ENCODE measurements around the gene MINDY1.

The MINDY1 gene, protein sequence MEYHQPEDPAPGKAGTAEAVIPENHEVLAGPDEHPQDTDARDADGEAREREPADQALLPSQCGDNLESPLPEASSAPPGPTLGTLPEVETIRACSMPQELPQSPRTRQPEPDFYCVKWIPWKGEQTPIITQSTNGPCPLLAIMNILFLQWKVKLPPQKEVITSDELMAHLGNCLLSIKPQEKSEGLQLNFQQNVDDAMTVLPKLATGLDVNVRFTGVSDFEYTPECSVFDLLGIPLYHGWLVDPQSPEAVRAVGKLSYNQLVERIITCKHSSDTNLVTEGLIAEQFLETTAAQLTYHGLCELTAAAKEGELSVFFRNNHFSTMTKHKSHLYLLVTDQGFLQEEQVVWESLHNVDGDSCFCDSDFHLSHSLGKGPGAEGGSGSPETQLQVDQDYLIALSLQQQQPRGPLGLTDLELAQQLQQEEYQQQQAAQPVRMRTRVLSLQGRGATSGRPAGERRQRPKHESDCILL

GRCh38 chr1:151006327-151007052 is at the start of gene MINDY1:
MINDY1 (minus strand) TSS chr1:151006902; CDS start chr1:151002617, 4,285 bp downstream.
- in situ Hi-C loops (cut with HindIII; ENCODE audit: low sequenced_read_pairs), result no loop called here

DNA sequence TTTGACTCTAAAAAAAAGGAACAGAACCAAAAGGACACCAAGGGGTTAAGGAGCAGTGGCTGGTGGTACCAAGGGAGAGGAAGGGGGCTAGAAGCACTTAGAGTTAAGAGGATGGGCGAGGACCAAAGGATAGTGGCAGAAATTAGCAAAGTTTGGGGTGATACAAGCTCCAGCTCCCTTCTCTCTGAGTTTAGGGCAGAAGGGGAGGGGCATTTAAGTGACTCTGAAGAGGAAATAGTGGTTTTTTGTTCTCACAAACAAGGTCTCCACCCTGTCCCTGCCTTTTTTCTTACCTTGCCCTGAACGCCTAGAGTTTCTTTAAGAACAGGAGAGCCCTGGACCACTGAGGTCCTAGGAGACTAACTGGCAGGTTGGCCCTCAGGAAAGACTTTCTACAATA is 49.4 kb upstream of the MINDY1 start:
- in situ Hi-C loops (cut with HindIII; ENCODE audit: low sequenced_read_pairs), result no loop called here

- in situ Hi-C loops (cut with HindIII; ENCODE audit: low sequenced_read_pairs), result no loop called here
Measured at GRCh38 chr1:151055581-151055980, 48.9 kb upstream of the MINDY1 start.

GRCh38 chr1:151054971-151055547 is 48.4 kb upstream of the MINDY1 start:
- in situ Hi-C loops (cut with HindIII; ENCODE audit: low sequenced_read_pairs), result loop anchor here (5.0 kb wide), 1 partner anchor 53 kb away; no protein-coding TSS in a partner anchor

- in situ Hi-C loops (cut with HindIII; ENCODE audit: low sequenced_read_pairs), result loop anchor here (5.0 kb wide), 1 partner anchor 49 kb away; no protein-coding TSS in a partner anchor
Measured at GRCh38 chr1:151051356-151052009, 44.8 kb upstream of the MINDY1 start.

- in situ Hi-C loops (cut with HindIII; ENCODE audit: low sequenced_read_pairs), result loop anchor here (5.0 kb wide), 1 partner anchor 48 kb away; no protein-coding TSS in a partner anchor
Measured at GRCh38 chr1:151050051-151050688, 43.5 kb upstream of the MINDY1 start.

GRCh38 chr1:151049458-151049857 is 42.8 kb upstream of the MINDY1 start:
- in situ Hi-C loops (cut with HindIII; ENCODE audit: low sequenced_read_pairs), result no loop called here

- in situ Hi-C loops (cut with HindIII; ENCODE audit: low sequenced_read_pairs), result no loop called here
Measured at GRCh38 chr1:151048645-151049032, 41.9 kb upstream of the MINDY1 start.

DNA sequence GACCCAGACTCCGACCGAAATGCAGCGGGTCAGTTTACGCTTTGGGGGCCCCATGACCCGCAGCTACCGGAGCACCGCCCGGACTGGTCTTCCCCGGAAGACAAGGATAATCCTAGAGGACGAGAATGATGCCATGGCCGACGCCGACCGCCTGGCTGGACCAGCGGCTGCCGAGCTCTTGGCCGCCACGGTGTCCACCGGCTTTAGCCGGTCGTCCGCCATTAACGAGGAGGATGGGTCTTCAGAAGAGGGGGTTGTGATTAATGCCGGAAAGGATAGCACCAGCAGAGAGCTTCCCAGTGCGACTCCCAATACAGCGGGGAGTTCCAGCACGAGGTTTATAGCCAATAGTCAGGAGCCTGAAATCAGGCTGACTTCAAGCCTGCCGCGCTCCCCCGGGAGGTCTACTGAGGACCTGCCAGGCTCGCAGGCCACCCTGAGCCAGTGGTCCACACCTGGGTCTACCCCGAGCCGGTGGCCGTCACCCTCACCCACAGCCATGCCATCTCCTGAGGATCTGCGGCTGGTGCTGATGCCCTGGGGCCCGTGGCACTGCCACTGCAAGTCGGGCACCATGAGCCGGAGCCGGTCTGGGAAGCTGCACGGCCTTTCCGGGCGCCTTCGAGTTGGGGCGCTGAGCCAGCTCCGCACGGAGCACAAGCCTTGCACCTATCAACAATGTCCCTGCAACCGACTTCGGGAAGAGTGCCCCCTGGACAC is 41.4 kb upstream of the MINDY1 start:
- in situ Hi-C loops (cut with HindIII; ENCODE audit: low sequenced_read_pairs), result no loop called here

- in situ Hi-C loops (cut with HindIII; ENCODE audit: low sequenced_read_pairs), result no loop called here
Measured at GRCh38 chr1:151047591-151047924, 40.9 kb upstream of the MINDY1 start, which contains the start of gene C1orf56. C1orf56 (plus strand) TSS chr1:151047751; CDS start chr1:151047848, 97 bp downstream.

DNA sequence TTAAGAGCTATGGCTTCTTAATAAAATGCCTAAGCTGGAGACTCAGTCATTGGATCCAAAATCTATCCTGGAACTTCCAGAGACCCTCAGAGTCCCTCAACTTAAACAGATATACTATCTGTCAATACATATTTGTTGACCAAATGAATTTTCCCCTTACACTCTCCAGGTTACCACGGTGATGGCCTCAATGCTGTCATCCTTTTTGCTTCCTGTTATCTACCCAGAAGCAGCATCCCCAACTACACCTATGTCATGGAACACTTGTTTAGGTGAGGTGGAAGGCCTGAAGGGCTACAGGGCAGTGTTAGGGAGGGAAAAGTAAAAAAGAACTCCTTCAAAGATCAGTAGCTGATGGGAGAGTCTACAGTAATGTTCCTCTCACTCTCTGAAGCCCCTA is 36.5 kb upstream of the MINDY1 start:
- in situ Hi-C loops (cut with HindIII; ENCODE audit: low sequenced_read_pairs), result no loop called here

- in situ Hi-C loops (cut with HindIII; ENCODE audit: low sequenced_read_pairs), result no loop called here
Measured at GRCh38 chr1:151039521-151039920, 32.8 kb upstream of the MINDY1 start.

- in situ Hi-C loops (cut with HindIII; ENCODE audit: low sequenced_read_pairs), result no loop called here
Measured at GRCh38 chr1:151037032-151037431, 30.3 kb upstream of the MINDY1 start.

GRCh38 chr1:151036356-151036755 is 29.7 kb upstream of the MINDY1 start, which contains the start of gene BNIPL:
BNIPL (plus strand) TSS chr1:151036586; CDS start chr1:151036726, 140 bp downstream.
- in situ Hi-C loops (cut with HindIII; ENCODE audit: low sequenced_read_pairs), result no loop called here

DNA sequence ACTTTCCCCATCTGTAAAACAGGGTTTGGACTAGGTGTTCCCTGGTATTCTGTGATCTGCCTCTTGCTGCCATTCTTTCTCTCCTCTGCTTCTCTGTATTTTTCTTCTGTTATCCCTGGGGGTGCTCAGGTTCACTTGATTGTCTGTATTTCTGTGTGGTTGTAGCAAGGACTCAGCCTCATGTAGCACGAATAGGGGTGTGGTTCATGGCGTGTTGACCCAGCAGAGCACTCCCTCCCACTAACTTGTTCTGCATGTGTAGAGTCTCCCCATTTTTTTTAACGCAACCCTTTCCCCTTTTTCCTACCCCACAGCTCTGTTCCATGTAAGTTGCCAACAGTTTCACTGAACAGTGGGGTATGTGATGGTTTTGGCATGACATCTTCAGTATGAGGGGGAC is 28.5 kb upstream of the MINDY1 start:
- in situ Hi-C loops (cut with HindIII; ENCODE audit: low sequenced_read_pairs), result no loop called here

- in situ Hi-C loops (cut with HindIII; ENCODE audit: low sequenced_read_pairs), result no loop called here
Measured at GRCh38 chr1:151032164-151032563, 25.5 kb upstream of the MINDY1 start.

DNA sequence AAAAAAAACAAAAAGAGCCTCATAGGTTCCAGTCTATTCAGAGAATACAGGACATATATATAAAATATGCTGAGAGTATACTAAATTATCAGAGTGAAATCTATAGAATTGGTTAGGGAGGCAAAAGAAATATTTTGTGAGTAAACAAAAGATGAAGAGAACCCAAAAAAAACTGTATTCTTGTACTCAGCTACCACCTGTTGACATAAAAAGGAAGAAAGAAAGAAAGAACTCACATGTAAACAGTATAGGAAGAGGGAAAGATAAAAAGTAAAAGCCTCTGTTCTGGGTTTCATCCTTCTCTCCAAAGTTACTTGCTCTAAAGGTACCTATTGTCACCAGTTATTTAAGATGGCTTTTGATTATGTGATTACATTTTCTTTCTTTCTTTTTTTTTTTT is 19.8 kb upstream of the MINDY1 start:
- in situ Hi-C loops (cut with HindIII; ENCODE audit: low sequenced_read_pairs), result loop anchor here (10.0 kb wide), 1 partner anchor 128 kb away; the partner anchor contains the start of gene TNFAIP8L2

- in situ Hi-C loops (cut with HindIII; ENCODE audit: low sequenced_read_pairs), result loop anchor here (10.0 kb wide), 1 partner anchor 130 kb away; the partner anchor contains the start of gene TNFAIP8L2
Measured at GRCh38 chr1:151024540-151025146, 17.9 kb upstream of the MINDY1 start.

- in situ Hi-C loops (cut with HindIII; ENCODE audit: low sequenced_read_pairs), result no loop called here
Measured at GRCh38 chr1:151013518-151013917, 6.8 kb upstream of the MINDY1 start.

Measured in endothelial cell of hepatic sinusoid (primary cell).